Stimulated activated naive B cell treated with anti-CD40 and anti-IgM and Interleukin-4, amounts not matched to agents 10 μg/mL and 1 μg/mL and 100 μg/mL, for 72 hours (primary cell): Measurements from ENCODE around the gene SUN1.

Experiments
- ATAC-seq, 2 donors: fragments of 150-1000 bp; cut with Tn5 transposase; replicated peaks; 2 replicates each; pipeline ENCODE4 v1.10.0; 2021; ENCODE audit warnings: moderate library complexity in 1 of 2
- DNase-seq: peaks from one replicate; pipeline ENCODE4 v3.0.0; 2021
- H3K27ac Mint-ChIP-seq: one replicate; pipeline ENCODE4 v1.8.0; 2022; ENCODE audit warnings: mild to moderate bottlenecking, mixed read lengths
- H3K27me3 Mint-ChIP-seq, 2 donors: one replicate each; pipeline ENCODE4 v1.8.0; 2022; ENCODE audit warnings: mixed read lengths in 2 of 2
- H3K36me3 Mint-ChIP-seq, 2 donors: one replicate each; pipeline ENCODE4 v1.8.0; 2022; ENCODE audit warnings: mixed read lengths in 2 of 2, mild to moderate bottlenecking in 1 of 2
- H3K4me1 Mint-ChIP-seq, 2 donors: one replicate each; pipeline ENCODE4 v1.8.0; 2022; ENCODE audit warnings: mixed read lengths in 2 of 2, mild to moderate bottlenecking in 1 of 2
- H3K4me3 Mint-ChIP-seq, 2 donors: one replicate each; pipeline ENCODE4 v1.8.0; 2022; ENCODE audit warnings: mild to moderate bottlenecking in 2 of 2, mixed read lengths in 2 of 2, moderate library complexity in 1 of 2
- H3K9me3 Mint-ChIP-seq, 2 donors: one replicate each; pipeline ENCODE4 v1.8.0; 2022; ENCODE audit warnings: mixed read lengths in 2 of 2, mild to moderate bottlenecking in 1 of 2

The SUN1 gene

DNA sequence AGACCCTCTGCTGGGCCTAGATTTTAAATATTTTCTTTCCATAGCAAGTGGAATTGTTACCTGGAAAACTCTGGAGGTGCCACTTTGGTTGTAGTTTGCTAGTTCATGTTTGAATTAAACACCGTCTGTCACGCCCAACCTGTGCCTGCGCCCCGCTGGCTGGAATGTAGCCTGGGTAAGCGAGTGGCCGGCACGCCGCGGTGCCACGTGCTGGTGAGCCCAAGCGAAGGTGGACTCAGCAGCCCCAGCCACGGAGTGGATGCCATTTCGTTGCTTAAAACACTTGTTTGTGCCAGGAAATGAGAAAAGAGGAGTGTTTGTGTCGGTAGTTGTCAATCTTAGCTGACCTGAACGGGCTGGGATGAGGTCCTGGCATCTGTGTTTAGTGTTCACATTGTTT, 46.8 kb downstream of the SUN1 start:
- no peaks in the 10 kb centered on the region for H3K27me3 Mint-ChIP-seq
- H3K27ac Mint-ChIP-seq = no peak overlapping the region
- ATAC-seq (no peak), DNase-seq (no peak)
- H3K4me1 Mint-ChIP-seq = peaks cover 17 to 30% of the 10 kb centered on the region in 2 donors
- H3K4me3 Mint-ChIP-seq = no peak overlapping the region
- H3K36me3 Mint-ChIP-seq = peaks cover 2 to 19% of the 10 kb centered on the region in 2 donors
- no peaks in the 10 kb centered on the region for H3K9me3 Mint-ChIP-seq

DNA sequence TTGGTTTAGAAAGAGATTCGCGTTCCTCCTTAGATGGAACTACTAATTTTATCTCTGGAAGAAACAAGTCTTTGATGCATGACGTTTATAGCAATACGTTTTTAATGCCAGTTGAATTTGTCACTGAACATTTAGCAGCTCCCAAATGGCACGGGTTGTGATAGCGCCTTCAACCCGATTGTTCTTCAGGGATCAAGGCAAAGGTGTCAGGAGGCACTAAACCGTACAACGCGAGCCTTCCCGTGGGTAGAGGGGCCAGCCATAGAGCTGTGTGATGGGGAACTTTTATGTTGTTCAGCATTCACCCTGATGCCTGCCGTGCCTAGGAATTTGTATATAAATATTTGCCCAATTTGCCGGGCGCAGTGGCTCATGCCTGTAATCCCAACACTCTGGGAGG, 47.4 kb downstream of the SUN1 start:
- H3K36me3 Mint-ChIP-seq = peaks cover 2 to 22% of the 10 kb centered on the region in 2 donors
- DNase-seq (no peak), ATAC-seq (no peak)
- H3K27me3 Mint-ChIP-seq = no peaks in the 10 kb centered on the region
- no peak overlapping the region for H3K4me3 Mint-ChIP-seq
- H3K9me3 Mint-ChIP-seq = no peaks in the 10 kb centered on the region
- peaks cover 19 to 34% of the 10 kb centered on the region in 2 donors for H3K4me1 Mint-ChIP-seq
- H3K27ac Mint-ChIP-seq = no peak overlapping the region

DNA sequence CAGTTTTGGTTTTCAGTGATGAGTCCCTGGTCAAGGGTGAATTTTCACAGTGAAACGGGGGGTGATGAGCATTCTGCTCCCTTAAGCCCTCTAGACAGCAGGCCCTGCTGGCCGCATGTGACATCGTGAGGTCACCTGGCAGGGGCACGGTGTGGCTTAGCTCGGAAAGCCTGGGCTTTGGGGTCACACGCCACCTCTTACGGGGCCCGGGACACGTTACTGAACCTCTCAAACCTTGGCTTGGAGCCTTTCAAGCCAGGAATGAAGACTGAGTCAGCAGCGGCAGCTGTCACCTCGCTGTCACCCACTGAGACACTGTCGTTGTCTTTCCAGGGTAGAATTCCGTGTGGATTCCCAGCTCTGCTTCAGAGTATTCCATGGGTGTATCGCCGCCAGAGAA, 48.2 kb downstream of the SUN1 start:
- H3K27me3 Mint-ChIP-seq = no peaks in the 10 kb centered on the region
- H3K4me1 Mint-ChIP-seq = peaks cover 20 to 40% of the 10 kb centered on the region in 2 donors
- H3K36me3 Mint-ChIP-seq = peaks cover 2 to 20% of the 10 kb centered on the region in 2 donors
- H3K4me3 Mint-ChIP-seq = no peak overlapping the region
- no peak overlapping the region for H3K27ac Mint-ChIP-seq
- DNase-seq = no peak
- no peaks in the 10 kb centered on the region for H3K9me3 Mint-ChIP-seq
- no peak for ATAC-seq

DNA sequence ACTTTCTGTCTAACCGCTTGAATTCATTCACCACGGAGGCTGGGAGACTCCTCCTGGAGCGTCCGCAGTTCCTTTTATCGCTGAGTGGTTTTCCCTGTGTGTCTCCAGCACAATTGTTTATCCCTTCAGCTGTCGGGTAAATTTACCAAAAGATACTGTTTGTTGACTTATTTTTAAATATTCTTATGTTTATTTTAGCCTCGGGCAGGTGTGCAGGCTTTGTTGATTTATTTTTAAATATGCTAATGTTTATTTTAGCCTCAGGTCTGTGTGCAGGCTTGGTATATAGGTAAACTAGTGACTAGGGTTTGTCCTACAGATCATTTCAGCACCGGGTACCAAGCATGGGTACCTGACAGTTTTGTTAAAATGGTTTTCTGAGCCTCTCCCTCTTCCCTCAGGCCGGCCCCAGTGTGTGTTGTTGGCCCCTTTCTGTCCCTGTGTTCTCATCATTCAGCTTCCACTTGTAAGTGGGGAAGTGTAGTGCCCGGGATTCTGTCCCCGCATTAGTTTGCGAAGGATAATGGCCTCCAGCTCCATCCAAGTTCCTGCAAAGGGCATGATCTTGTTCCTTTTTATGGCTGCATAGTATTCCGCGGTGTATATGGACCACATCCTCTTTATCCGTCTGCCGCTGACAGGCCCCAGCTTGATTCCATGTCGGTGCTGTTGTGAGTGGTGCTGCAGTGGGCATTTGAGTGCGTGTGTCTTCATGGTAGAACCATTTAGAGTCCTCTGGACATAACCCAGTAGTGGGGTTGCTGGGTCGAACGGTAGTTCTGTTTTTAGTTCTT, 49.4 kb downstream of the SUN1 start:
- peaks cover 2 to 23% of the 10 kb centered on the region in 2 donors for H3K36me3 Mint-ChIP-seq
- peaks cover 24 to 44% of the 10 kb centered on the region in 2 donors for H3K4me1 Mint-ChIP-seq
- H3K9me3 Mint-ChIP-seq = no peaks in the 10 kb centered on the region
- ATAC-seq = no peak
- no peak overlapping the region for H3K4me3 Mint-ChIP-seq
- H3K27me3 Mint-ChIP-seq = no peaks in the 10 kb centered on the region
- DNase-seq = no peak
- peak overlapping the region; percentile 68 for H3K27ac Mint-ChIP-seq

DNA sequence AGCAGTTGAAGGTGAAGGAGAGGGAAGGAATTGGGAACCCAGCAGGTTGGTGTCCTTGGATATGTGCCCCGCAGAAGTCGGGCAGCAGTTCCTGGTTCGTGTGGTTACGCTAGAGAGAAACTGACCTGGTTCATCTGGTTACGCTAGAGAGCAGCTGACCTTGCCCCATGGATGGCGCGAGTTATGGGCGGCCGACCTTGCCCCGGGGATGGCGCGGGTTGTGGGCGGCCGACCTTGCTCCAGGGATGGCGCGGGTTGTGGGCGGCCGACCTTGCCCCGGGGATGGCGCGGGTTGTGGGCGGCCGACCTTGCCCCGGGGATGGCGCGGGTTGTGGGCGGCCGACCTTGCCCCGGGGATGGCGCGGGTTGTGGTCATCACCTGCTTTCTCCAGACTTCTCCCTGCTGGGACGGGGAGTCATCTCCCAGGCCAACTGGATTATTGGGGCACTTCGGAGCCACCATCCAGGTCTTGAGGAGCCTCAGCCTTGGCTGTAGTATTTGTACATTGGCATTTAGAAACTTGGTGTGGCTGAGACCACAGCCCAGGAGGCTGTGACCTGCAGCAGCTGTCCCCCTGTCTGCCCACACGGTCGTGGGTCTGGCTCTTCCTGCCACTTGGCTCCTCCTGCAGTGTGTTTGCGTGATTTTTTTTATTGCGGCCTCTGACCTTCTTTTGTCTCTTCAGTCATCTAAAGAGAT, 50.2 kb downstream of the SUN1 start:
- Mint-ChIP-seq H3K27ac (peak overlapping the region; percentile 68), H3K9me3 (no peaks in the 10 kb centered on the region), H3K36me3 (peaks cover 5 to 24% of the 10 kb centered on the region in 2 donors), H3K4me1 (peaks cover 20 to 42% of the 10 kb centered on the region in 2 donors), H3K4me3 (no peak overlapping the region), H3K27me3 (no peaks in the 10 kb centered on the region)
- DNase-seq (no peak), ATAC-seq (no peak)

DNA sequence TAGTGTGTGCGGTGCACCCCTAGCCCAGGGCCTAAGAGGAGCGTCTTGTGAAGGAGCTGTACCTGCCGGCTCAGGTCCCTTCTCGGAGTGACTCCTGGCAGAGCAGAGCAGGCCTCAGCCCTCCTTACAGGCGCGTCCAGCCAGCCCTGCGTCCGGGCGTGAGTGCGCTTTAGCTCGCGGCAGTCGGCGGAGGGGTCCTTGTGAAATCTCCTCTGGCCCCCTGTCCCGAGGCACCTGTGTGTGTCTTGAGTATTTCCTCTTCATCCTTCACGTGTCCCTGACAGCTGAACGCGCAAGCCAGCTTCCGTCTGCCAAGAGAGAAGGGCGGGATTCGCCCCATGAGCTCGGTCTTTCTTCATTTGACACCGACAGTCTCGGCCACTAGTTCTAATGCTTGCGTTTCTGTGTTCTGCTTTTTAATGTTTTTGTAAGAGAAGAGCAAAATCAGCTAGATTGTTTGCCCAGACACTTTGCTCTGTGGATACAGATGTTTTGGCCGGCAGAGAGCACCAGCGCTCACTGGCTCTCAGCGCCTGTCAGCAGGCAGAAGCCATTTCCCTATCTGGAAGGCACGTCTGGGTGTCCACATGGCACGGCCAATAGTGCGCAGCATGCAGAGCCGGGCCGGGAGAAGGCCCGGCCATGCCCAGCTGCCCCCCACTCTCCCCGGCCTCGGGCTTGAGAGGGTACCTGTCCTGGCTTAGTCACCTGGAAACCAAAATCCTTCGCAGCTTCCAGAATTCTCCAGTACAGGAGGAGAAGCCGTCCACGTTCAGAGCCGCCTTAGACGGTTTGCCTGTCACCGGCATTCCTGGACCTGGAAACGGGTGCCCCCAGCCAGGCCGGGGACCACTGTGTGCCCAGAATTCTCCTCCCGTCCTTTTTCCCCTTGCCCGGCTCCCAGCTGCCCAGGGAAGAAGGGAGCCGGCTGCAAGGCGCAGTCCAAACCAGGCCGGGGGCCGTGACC, 51.1 kb downstream of the SUN1 start:
- Mint-ChIP-seq H3K4me1 (peaks cover 16 to 36% of the 10 kb centered on the region in 2 donors), H3K4me3 (no peak overlapping the region), H3K27ac (no peak overlapping the region), H3K9me3 (no peaks in the 10 kb centered on the region), H3K36me3 (peaks cover 11 to 32% of the 10 kb centered on the region in 2 donors), H3K27me3 (no peaks in the 10 kb centered on the region)
- ATAC-seq = no peak
- no peak for DNase-seq

DNA sequence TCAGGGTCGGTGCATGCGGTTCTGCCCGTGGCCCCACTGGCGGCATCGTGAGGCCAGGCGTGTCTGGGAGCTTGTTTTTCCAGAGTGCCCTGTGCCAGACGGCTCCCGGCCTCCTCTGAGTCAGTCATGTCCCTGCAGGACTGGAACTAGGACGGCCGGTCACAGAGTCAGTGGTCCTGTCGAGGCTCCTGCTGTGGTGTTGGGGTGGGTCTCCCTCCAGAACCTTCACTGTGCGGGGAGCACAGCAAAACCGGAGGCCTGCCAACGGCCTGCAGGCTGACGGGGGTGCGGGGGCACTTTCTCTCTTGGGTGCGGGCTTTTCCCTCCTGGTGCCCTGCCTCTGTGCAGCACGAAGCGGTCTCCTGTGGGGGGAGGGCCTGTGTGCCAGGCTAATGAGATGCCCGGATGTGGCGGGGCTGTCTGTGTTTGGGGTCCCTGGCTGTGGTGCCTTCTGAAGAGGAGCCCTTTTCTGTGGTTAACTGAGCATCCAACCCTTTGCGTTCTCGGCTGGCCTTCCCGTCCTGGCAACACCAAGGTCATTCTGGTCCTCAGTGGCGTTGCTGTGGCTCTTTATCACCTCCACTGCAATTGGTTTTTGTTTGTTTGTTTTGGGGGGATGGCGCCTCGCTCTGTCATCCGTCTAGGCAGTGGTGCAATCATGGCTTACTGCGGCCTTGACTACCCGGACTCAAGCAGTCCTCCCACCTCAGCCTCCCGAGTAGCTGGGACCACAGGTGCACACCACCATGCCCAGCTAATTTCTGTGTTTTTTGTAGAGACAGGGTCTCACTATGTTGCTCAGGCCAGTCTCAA, 52.1 kb downstream of the SUN1 start:
- Mint-ChIP-seq H3K36me3 (peaks cover 18 to 35% of the 10 kb centered on the region in 2 donors), H3K27ac (no peak overlapping the region), H3K9me3 (no peaks in the 10 kb centered on the region), H3K4me3 (no peak overlapping the region), H3K27me3 (no peaks in the 10 kb centered on the region), H3K4me1 (peaks cover 12 to 34% of the 10 kb centered on the region in 2 donors)
- ATAC-seq (no peak), DNase-seq (no peak)

DNA sequence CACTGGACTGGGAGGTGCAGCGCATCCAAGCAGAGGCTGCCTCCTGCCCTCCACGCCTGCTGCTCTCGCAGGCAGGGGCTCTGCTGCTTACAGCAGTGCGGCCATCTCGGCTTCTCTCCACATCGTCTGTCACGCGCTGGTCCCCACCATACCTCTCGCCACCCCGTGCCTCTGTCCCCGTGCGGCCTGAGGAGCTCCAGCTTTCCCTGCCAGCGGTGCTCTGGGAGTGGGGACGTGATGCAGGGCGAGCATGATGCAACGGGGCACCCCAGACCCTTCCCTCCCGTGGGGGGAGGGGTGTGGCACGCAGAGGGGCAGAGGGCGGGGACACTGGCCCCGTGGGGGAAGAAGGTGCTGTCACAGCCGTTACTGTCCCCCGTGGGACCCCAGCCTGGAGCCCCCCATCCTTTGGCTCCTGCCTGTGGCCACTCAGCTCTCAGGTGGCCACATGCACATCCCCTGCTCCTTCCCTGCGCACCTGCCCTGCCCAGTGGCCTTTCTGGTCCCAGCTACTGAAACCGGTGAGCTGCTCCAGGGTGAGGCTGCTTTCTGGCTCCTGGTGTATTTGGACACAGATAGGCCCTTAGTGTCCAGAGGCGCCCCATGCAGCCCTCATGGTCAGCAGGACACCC, 53.1 kb downstream of the SUN1 start:
- Mint-ChIP-seq H3K27ac (no peak overlapping the region), H3K9me3 (no peaks in the 10 kb centered on the region), H3K36me3 (peaks cover 18 to 36% of the 10 kb centered on the region in 2 donors), H3K4me1 (peaks cover 12 to 28% of the 10 kb centered on the region in 2 donors), H3K4me3 (no peak overlapping the region), H3K27me3 (no peaks in the 10 kb centered on the region)
- ATAC-seq (no peak), DNase-seq (no peak)

DNA sequence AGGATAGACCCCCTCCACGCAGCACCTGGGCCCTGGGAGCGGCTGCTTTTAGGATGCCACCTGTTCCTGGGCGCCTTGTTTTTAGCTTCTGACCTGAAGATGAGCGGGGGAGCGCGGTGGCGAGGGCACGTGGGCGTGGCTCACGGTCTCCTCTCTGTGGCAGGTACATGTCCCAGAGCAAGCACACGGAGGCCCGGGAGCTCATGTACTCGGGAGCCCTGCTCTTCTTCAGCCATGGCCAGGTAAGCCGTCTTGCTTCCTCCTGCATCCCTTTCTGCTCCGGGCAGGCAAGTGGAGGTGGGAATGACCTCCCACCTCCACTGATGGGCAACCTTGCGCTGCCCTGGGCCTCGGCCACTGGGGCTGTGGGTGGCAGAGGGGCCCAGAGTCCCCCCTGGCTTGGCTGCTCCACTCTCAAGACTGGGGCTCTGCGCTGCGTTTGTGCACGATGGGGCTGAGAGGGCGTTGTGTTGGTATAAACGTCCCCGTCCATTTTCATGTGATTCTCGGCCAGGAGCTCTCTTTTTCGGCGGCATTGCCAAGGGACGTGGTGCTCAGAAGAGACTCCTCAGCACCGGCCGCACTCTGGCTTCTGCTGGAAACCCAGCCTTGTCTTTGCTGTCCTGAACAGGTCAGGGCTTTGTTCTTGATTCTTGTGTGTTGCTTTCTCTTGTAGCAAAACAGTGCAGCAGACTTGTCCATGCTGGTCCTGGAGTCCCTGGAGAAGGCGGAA, 53.8 kb downstream of the SUN1 start:
- Mint-ChIP-seq H3K4me1 (peaks cover 12 to 28% of the 10 kb centered on the region in 2 donors), H3K27me3 (no peaks in the 10 kb centered on the region), H3K36me3 (peaks cover 24 to 43% of the 10 kb centered on the region in 2 donors), H3K4me3 (no peak overlapping the region), H3K9me3 (no peaks in the 10 kb centered on the region), H3K27ac (no peak overlapping the region)
- ATAC-seq = no peak
- no peak for DNase-seq

DNA sequence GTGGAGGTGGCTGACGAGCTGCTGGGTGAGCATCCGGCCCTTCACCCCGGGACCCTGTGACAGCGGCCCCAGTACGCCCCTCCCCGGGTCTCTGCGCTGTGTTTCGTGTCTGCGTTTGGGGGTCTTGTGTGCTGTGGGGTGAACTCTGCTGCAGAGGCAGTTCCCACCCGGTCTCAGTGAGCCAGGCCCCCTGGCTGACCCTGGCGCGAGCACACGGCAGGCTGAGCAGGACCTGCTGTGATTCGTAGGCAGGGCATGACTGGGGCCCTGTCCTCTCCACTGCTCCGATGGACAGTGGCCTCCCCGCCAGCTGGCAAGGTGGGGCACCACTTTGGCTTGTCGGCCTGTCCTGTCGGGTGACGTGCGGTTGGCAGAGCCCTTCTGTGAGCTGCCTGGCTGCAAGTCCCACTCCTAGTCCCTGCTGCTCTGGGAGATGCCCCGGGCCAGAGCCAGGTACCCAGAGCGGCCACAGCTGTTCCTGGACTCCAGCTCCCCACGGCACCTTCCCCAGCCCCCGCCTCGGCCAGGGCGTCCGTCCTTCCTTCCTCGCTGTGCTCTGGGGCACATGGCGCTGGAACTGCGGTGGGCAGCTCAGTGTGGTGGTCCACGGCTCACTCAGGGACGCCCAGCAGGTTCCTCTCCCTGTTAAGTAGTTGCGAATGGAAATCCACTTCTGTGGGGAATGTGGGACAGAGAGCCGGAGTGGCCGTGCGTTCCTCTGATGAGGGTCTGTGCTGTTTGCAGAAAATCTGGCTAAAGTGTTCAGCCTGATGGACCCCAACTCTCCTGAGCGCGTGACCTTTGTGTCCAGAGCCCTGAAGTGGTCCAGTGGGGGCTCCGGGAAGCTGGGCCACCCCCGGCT, 54.6 kb downstream of the SUN1 start:
- H3K4me1 Mint-ChIP-seq = peaks cover 10 to 26% of the 10 kb centered on the region in 2 donors
- no peak overlapping the region for H3K4me3 Mint-ChIP-seq
- no peak overlapping the region for H3K27ac Mint-ChIP-seq
- ATAC-seq = no peak
- no peak for DNase-seq
- peaks cover 25 to 43% of the 10 kb centered on the region in 2 donors for H3K36me3 Mint-ChIP-seq
- H3K9me3 Mint-ChIP-seq = no peaks in the 10 kb centered on the region
- no peaks in the 10 kb centered on the region for H3K27me3 Mint-ChIP-seq

DNA sequence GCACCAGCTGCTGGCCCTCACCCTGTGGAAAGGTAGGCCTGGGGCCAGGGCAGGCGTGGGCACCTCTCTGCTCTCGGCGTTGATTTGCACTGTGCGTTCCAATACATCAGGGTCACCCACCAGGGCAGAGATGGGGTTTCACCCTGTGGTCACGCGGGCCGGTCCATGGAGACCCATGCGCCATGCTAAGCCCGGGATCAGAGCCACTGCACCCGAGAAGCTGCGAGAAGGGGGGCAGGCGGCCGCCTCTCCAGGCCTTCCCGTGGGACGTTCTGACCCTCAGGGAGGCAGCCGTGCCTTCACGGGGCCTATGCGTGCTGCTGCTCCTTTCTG, 55.2 kb downstream of the SUN1 start:
- peak overlapping the region; percentile 25 for H3K27ac Mint-ChIP-seq
- ATAC-seq = no peak
- H3K4me3 Mint-ChIP-seq = no peak overlapping the region
- no peaks in the 10 kb centered on the region for H3K27me3 Mint-ChIP-seq
- no peak for DNase-seq
- H3K4me1 Mint-ChIP-seq = peaks cover 11 to 22% of the 10 kb centered on the region in 2 donors
- H3K36me3 Mint-ChIP-seq = peaks cover 28 to 47% of the 10 kb centered on the region in 2 donors
- peaks cover 0 to under 1% of the 10 kb centered on the region in 2 donors for H3K9me3 Mint-ChIP-seq
